GM23248 (cell line): Measurements from ENCODE around the gene BCL2. TPM values are rescaled to one million over a fixed set of nuclear protein-coding genes. Genes with fewer than 3 reads are reported as not detected.

Experiments used
- DNase-seq: peaks from one replicate; pipeline ENCODE4 v3.0.0-alpha.2; 2015
- H2AFZ ChIP-seq: fragments of 200-600 bp; sonication (generic); 2 replicates; pipeline ENCODE4 v1.6.1; 2016; ENCODE audit warnings: antibody characterized with exemption
- H3F3A ChIP-seq: fragments of 200-600 bp; sonication (generic); 2 replicates; pipeline ENCODE4 v1.6.1; 2016; ENCODE audit warnings: mild to moderate bottlenecking, antibody characterized with exemption, mixed run types; ENCODE audit not compliant: insufficient read depth
- H3K27ac ChIP-seq: fragments of 200-600 bp; sonication (generic); 2 replicates; pipeline ENCODE4 v1.5.1; 2016; ENCODE audit warnings: mild to moderate bottlenecking
- H3K27me3 ChIP-seq: fragments of 200-600 bp; sonication (generic); replicated peaks from 2 replicates; pipeline ENCODE4 v1.6.1; 2016; ENCODE audit warnings: mild to moderate bottlenecking; ENCODE audit not compliant: insufficient read depth
- H3K36me3 ChIP-seq: fragments of 200-600 bp; sonication (generic); 2 replicates; pipeline ENCODE4 v1.6.1; 2016; ENCODE audit warnings: low read depth, mild to moderate bottlenecking
- H3K4me1 ChIP-seq: fragments of 200-600 bp; sonication (generic); 2 replicates; pipeline ENCODE4 v1.6.1; 2016; ENCODE audit warnings: mild to moderate bottlenecking; ENCODE audit not compliant: insufficient read depth
- H3K4me2 ChIP-seq: fragments of 200-600 bp; sonication (generic); one replicate; pipeline ENCODE4 v1.6.1; 2016; ENCODE audit warnings: mild to moderate bottlenecking; ENCODE audit not compliant: unreplicated experiment
- H3K4me3 ChIP-seq: fragments of 200-600 bp; sonication (generic); 2 replicates; pipeline ENCODE4 v1.5.1; 2016; ENCODE audit warnings: mild to moderate bottlenecking
- H3K79me2 ChIP-seq: fragments of 200-600 bp; sonication (generic); 2 replicates; pipeline ENCODE4 v1.6.1; 2016; ENCODE audit warnings: mild to moderate bottlenecking; ENCODE audit not compliant: insufficient read depth
- H3K9ac ChIP-seq: fragments of 200-600 bp; sonication (generic); 2 replicates; pipeline ENCODE4 v1.6.1; 2016; ENCODE audit warnings: mild to moderate bottlenecking
- H3K9me2 ChIP-seq: fragments of 200-600 bp; sonication (generic); 2 replicates; pipeline ENCODE4 v1.6.1; 2016; ENCODE audit warnings: mixed run types, mild to moderate bottlenecking, moderate library complexity; ENCODE audit not compliant: insufficient read depth
- H3K9me3 ChIP-seq: fragments of 200-600 bp; sonication (generic); one replicate; pipeline ENCODE4 v1.6.1; 2017; ENCODE audit warnings: low read depth
- H4K20me1 ChIP-seq: fragments of 200-600 bp; sonication (generic); 2 replicates; pipeline ENCODE4 v1.6.0; 2016; ENCODE audit not compliant: insufficient read depth
- EZH2 ChIP-seq: fragments of 200-600 bp; sonication (generic); IDR thresholded peaks from 2 replicates; pipeline ENCODE4 v1.6.1; 2018; ENCODE audit warnings: antibody characterized with exemption, mild to moderate bottlenecking; ENCODE audit not compliant: insufficient read depth, poor library complexity, severe bottlenecking
- EZH2phosphoT487 ChIP-seq: fragments of 200-600 bp; sonication (generic); IDR thresholded peaks from 2 replicates; pipeline ENCODE4 v1.6.1; 2018; ENCODE audit warnings: antibody characterized with exemption, moderate library complexity, mild to moderate bottlenecking, low read depth; ENCODE audit not compliant: insufficient read depth
- WGBS, 2 experiments: methylation state at CpG; one replicate each; pipeline ENCODE4 v1.1.6; 2015 to 2017; ENCODE audit warnings: low lambda C conversion rate in 2 of 2, low coverage in 1 of 2; ENCODE audit errors: missing lambda C conversion rate in 2 of 2; 5-methylcytosine and 5-hydroxymethylcytosine counted together
- in situ Hi-C: fragments of 300-500 bp; cut with MboI; formaldehyde crosslinking; loops from 2 replicates; pipeline ENCODE4 v1.15.0; 2020
- polyA plus RNA-seq: library from polyadenylated mRNA; unstranded; fragments of >200 nt; fragmentation: Nextera tagmentation; extraction: Ambion mirVana; gene quantifications from 2 replicates; pipeline ENCODE4 v1.2.1, GENCODE V29; 2016
- total RNA-seq: library from RNA; depleted of rRNA; stranded (reverse); fragments of >200 nt; shearing (Covaris generic); gene quantifications from 2 replicates; pipeline ENCODE4 v1.2.3, GENCODE V29; 2014

Gene BCL2
- total and polyA plus RNA-seq, 2 experiments from 2014 or later: 0.30 to 1.5 TPM

DNA sequence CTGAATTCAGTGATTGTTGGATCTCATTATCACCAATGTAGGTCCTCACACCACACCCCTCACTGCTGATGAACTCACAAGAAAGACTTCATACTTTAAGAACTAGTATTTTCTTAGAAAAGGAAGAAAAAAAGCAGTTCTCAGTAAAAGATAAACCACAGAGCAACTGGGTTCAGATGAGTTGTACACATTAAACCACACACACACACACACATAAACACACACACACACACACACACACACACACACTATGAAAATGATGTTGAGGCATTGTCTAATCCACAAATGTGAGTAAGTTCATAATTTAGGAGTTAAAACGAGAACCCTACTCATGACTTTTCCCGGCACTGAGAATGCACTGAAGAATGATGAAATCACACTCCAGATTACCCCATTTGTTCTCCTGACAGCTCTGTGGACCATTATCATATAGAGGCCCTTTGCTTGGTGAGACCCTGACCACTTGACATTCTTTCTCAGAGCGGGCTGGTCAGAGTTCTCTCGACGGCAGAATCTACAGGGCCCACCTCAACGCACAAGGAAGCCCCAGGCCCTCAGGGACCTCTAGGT lies 106.2 kb downstream of the BCL2 start:
- Histone ChIP-seq H3K9me2 (no peaks in the 10 kb centered on the region), H3K36me3 (no peaks in the 10 kb centered on the region), H3K9me3 (no peaks in the 10 kb centered on the region), H2AFZ (no peak overlapping the region), H3F3A (no peaks in the 10 kb centered on the region), H3K27ac (no peak overlapping the region), H3K4me3 (no peak overlapping the region), H3K4me1 (no peaks in the 10 kb centered on the region), H4K20me1 (no peaks in the 10 kb centered on the region), H3K27me3 (no peaks in the 10 kb centered on the region), H3K79me2 (no peaks in the 10 kb centered on the region), H3K9ac (no peak overlapping the region), H3K4me2 (no peak overlapping the region)
- in situ Hi-C loops: no loop called here
- 79 to 80% methylated on average over 6 of the region's 6 CpGs for WGBS, 2 experiments
- peak; percentile 17 for DNase-seq
- TF ChIP-seq EZH2 (no peak), EZH2phosphoT487 (no peak)

DNA sequence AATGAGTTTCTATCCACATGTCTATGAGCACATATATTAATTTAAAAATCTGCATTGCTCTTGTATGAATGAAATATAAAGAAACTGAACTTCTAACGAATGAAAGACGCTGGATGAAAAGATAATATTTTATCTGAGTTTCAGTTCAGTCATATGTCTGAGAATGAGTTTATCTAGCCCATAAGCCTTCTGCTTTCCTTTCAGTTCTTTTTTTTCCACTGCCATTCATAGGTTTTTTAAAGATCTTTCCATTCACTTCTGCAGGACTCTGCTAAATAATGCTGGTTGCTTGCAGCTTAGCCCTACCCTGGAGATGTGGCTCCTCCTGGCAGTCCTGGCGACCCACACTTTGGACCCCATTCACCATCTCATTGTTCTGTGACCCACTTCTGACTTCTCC lies 109.0 kb downstream of the BCL2 start:
- Histone ChIP-seq H3K27me3 (no peaks in the 10 kb centered on the region), H2AFZ (no peak overlapping the region), H3K4me3 (no peak overlapping the region), H3K9ac (no peak overlapping the region), H4K20me1 (no peaks in the 10 kb centered on the region), H3K4me2 (no peak overlapping the region), H3K36me3 (no peaks in the 10 kb centered on the region), H3K27ac (no peak overlapping the region), H3K9me3 (no peaks in the 10 kb centered on the region), H3K9me2 (no peaks in the 10 kb centered on the region), H3K4me1 (no peaks in the 10 kb centered on the region), H3K79me2 (no peaks in the 10 kb centered on the region), H3F3A (no peaks in the 10 kb centered on the region)
- TF ChIP-seq EZH2phosphoT487 (no peak), EZH2 (no peak)
- DNase-seq: no peak
- WGBS, 2 experiments: 92 to 94% methylated on average over 3 of the region's 3 CpGs
- in situ Hi-C loops: no loop called here

DNA sequence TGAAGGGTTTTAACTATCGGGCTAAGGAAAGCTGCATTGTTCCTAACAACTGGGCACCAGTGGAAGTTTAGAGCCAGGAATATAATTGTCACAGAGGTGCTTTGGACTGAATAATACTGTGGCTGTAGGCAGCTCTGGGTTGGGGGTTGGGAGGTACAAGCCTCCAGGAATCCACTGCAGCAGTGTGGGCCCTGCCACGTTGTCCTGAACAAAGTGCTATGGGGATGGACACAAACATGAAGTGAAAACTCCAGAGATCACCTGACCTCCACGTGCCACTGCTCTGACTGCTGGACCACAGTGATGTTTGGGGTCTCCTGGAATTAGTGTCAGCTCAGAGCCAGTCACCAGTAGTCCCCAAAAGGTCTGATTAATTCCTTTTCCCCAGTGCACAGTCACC lies 110.9 kb downstream of the BCL2 start:
- in situ Hi-C loops: no loop called here
- Histone ChIP-seq H4K20me1 (no peaks in the 10 kb centered on the region), H3K4me2 (no peak overlapping the region), H3K4me3 (no peak overlapping the region), H3K4me1 (no peaks in the 10 kb centered on the region), H3K36me3 (no peaks in the 10 kb centered on the region), H3K9me3 (no peaks in the 10 kb centered on the region), H3K27ac (no peak overlapping the region), H3K27me3 (no peaks in the 10 kb centered on the region), H2AFZ (no peak overlapping the region), H3K79me2 (no peaks in the 10 kb centered on the region), H3F3A (no peaks in the 10 kb centered on the region), H3K9me2 (no peaks in the 10 kb centered on the region), H3K9ac (no peak overlapping the region)
- no peak for TF ChIP-seq EZH2
- no peak for TF ChIP-seq EZH2phosphoT487
- DNase-seq: no peak
- 52 to 60% methylated on average over 2 to 3 of the region's 3 CpGs for WGBS, 2 experiments

DNA sequence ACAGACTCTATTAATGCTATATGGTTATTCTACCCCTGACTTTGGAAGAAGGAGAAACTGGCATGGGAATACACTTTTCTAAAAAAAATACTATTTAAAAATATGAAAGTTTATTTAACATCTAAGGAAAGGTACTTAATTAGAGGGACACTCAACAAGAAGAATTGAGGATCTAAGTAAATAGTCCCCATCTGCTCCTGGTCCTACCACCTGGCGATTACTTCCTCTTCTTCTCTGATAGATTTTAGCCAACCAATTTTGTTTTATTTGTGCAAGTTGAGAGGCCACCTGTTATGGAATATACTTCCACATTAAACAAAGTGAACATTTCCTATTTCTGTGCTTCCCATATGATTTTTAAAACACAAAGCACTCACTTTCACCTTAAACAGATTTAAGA lies 111.7 kb downstream of the BCL2 start:
- TF ChIP-seq EZH2phosphoT487 (no peak), EZH2 (no peak)
- Histone ChIP-seq H3K9me2 (no peaks in the 10 kb centered on the region), H3K4me3 (no peak overlapping the region), H3K36me3 (no peaks in the 10 kb centered on the region), H3K9ac (no peak overlapping the region), H3F3A (no peaks in the 10 kb centered on the region), H3K27me3 (no peaks in the 10 kb centered on the region), H3K79me2 (no peaks in the 10 kb centered on the region), H3K4me1 (no peaks in the 10 kb centered on the region), H4K20me1 (no peaks in the 10 kb centered on the region), H2AFZ (no peak overlapping the region), H3K9me3 (no peaks in the 10 kb centered on the region), H3K4me2 (no peak overlapping the region), H3K27ac (no peak overlapping the region)
- in situ Hi-C loops: no loop called here
- 93 to 94% methylated on average over 1 of the region's 1 CpG for WGBS, 2 experiments
- DNase-seq: no peak
